Stimulated activated CD4-positive, alpha-beta T cell treated with anti-CD3 and anti-CD28 coated beads, Interleukin-1b, Interleukin-23, amount 100 ng/mL, for 24 hours (primary cell): ENCODE results near the gene ALOX5AP.

Experiments used
- DNase-seq, 4 experiments: peaks; one replicate each; pipeline ENCODE4 v3.0.0-alpha.2; 2020; ENCODE audit warnings: low read depth in 4 of 4, low spot score in 1 of 4

ALOX5AP gene

GRCh38 chr13:30735025-30735871 lies at the start of gene ALOX5AP:
Gene ALOX5AP, plus strand, starts transcription at chr13:30735543. Its CDS starts 63 bp downstream, at chr13:30735606.
- DNase-seq: no peak

GRCh38 chr13:30685987-30686386 lies 49.4 kb upstream of the ALOX5AP start:
- DNase-seq: no peak

GRCh38 chr13:30687601-30688000 lies 47.7 kb upstream of the ALOX5AP start:
- no peak for DNase-seq

- no peak for DNase-seq
These were observed 45.6 kb upstream of the ALOX5AP start for GRCh38 chr13:30689752-30690151.

GRCh38 chr13:30690282-30691188 lies 44.8 kb upstream of the ALOX5AP start:
- no peak for DNase-seq

- DNase-seq: no peak
These were observed 43.2 kb upstream of the ALOX5AP start for GRCh38 chr13:30692113-30692512.

GRCh38 chr13:30696278-30697176 lies 38.8 kb upstream of the ALOX5AP start:
- DNase-seq: no peak

- no peak for DNase-seq
These were observed 38.0 kb upstream of the ALOX5AP start for GRCh38 chr13:30697177-30697953.

GRCh38 chr13:30697996-30698401 lies 37.3 kb upstream of the ALOX5AP start:
- DNase-seq: no peak

GRCh38 chr13:30698488-30699005 lies 36.8 kb upstream of the ALOX5AP start:
- DNase-seq: no peak

- DNase-seq: no peak
These were observed 35.0 kb upstream of the ALOX5AP start for GRCh38 chr13:30700364-30700763.

GRCh38 chr13:30702006-30702405 lies 33.3 kb upstream of the ALOX5AP start:
- DNase-seq: no peak

- no peak for DNase-seq
These were observed 30.7 kb upstream of the ALOX5AP start for GRCh38 chr13:30704596-30704995.

- DNase-seq: no peak
These were observed 29.7 kb upstream of the ALOX5AP start for GRCh38 chr13:30705680-30706079.

- DNase-seq: no peak
These were observed 26.8 kb upstream of the ALOX5AP start for GRCh38 chr13:30708541-30708940.

- no peak for DNase-seq
These were observed 24.9 kb upstream of the ALOX5AP start for GRCh38 chr13:30710442-30710841.

- no peak for DNase-seq
These were observed 24.0 kb upstream of the ALOX5AP start for GRCh38 chr13:30711375-30711774.

- DNase-seq: no peak
These were observed 23.5 kb upstream of the ALOX5AP start for GRCh38 chr13:30711837-30712236.

GRCh38 chr13:30712536-30713532 lies 22.5 kb upstream of the ALOX5AP start:
- DNase-seq: no peak
